ENCODE results near the gene AS3MT. TPM values are rescaled to one million over a fixed set of nuclear protein-coding genes. Genes with fewer than 3 reads are reported as not detected.

AS3MT gene
- total RNA-seq (ENCODE audit: low replicate concordance): 5.0 and 5.9 TPM in 2 replicates

GRCh38 chr10:102869258-102870198, at the start of gene AS3MT:
AS3MT (plus strand) TSS chr10:102869470; CDS start chr10:102869593, 123 bp downstream.

DNA sequence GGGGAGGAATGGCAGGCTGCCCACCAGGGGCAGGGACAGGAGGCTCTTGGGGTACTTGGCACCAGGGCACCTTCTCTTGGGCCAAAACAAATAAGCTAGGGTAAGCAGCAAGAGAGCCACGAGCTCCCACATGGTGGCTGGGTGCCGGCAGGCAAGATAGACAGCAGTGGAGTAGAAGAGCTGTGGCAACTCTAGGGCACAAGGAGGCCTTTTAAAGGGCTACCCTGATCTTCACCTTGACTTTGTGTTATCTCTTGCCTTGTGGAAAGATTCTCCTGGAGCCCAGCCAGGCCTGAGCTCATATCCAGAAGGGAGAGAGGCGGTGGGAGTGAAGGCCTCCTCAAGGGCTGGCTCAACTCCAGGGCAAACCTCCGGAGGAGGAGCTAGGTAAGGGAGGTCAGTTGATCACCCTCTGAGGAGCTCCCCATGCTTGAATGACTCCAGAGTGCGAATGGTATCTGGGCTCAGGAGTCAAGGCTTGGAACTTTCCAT, 32.0 kb upstream of the AS3MT start, which contains the start of gene CYP17A1:
TSS of gene CYP17A1 (minus strand) at position 184 of the 492 bp plus-strand sequence. CDS start at position 132, 52 bp downstream.

GRCh38 chr10:102917962-102918816, 48.9 kb downstream of the AS3MT start, which contains the start of gene CNNM2:
CNNM2 (plus strand) TSS chr10:102918294; CDS start chr10:102918481, 187 bp downstream.

Other genes with a start within 250 kb of the AS3MT start
- 38.3 and 93.6 TPM in 2 replicates for gene TRIM8, start 225.0 kb upstream of the AS3MT start, total RNA-seq (ENCODE audit: low replicate concordance)
- gene ARL3, start 155.1 kb upstream of the AS3MT start, total RNA-seq (ENCODE audit: low replicate concordance): 6.2 and 9.1 TPM in 2 replicates
- gene SFXN2, start 154.8 kb upstream of the AS3MT start, total RNA-seq (ENCODE audit: low replicate concordance): 4.1 and 5.6 TPM in 2 replicates
- gene WBP1L, start 125.5 kb upstream of the AS3MT start, total RNA-seq (ENCODE audit: low replicate concordance): 49.0 and 58.6 TPM in 2 replicates
- gene CYP17A1, start 32.1 kb upstream of the AS3MT start, total RNA-seq (ENCODE audit: low replicate concordance): not detected in 2 replicates
- gene BORCS7, start 15.2 kb upstream of the AS3MT start, total RNA-seq (ENCODE audit: low replicate concordance): 8.7 and 21.8 TPM in 2 replicates
- 14.6 and 15.3 TPM in 2 replicates for gene CNNM2, start 48.8 kb downstream of the AS3MT start, total RNA-seq (ENCODE audit: low replicate concordance)

All from smooth muscle cell of the coronary artery (primary cell).